Measurements from ENCODE around the gene DGKG.

The DGKG gene

GRCh38 chr3:186273586-186273985, 88.4 kb downstream of the DGKG start:
- DNase-seq (ENCODE audit: low read depth): no peak

GRCh38 chr3:186270701-186271100, 91.3 kb downstream of the DGKG start:
- DNase-seq (ENCODE audit: low read depth): no peak

GRCh38 chr3:186268616-186269448, 93.2 kb downstream of the DGKG start:
- DNase-seq (ENCODE audit: low read depth): peak; percentile 54

GRCh38 chr3:186267758-186268157, 94.3 kb downstream of the DGKG start:
- no peak for DNase-seq (ENCODE audit: low read depth)

DNA sequence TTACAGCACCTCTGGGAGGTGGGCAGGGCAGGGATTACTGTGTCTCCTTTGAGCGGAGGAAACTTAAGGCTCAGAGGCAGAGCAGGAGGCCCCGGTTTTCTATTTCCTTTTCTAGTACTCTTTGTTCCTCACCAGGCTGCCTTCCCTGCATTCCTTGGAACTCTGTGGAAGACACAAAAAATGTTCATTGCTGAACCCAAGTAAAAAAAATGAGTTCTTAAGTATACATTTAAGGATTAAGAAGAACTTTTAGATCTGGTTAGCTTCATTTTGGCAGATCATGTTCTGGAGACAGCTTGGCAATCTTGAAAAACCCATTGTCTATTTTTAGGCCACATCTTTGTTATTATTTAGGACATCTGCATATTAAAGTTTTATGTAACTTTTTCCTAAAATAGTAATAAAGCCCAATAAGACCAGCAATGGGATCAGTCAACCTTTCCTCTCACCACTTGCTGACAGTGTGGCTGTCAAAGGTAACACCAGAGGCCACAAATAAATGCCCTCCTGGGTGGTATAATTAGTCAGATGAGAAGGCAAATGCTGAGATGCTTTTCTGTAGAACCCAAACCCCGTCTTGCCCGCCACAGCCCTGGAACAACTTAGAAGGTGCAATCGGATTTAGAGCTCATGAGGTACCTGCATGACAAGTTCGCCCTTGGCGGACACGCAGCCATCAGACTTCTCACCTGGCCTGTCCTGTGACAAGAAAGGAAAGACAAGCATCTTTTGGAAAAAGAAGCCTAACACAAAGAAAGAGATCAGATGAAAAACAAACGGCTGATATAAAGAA, 97.2 kb downstream of the DGKG start:
- DNase-seq (ENCODE audit: low read depth): no peak

- peak; percentile 19 for DNase-seq (ENCODE audit: low read depth)
These were observed 100.4 kb downstream of the DGKG start for GRCh38 chr3:186261638-186262037.

- DNase-seq (ENCODE audit: low read depth): no peak
These were observed 101.3 kb downstream of the DGKG start for GRCh38 chr3:186260726-186261125.

- peak; percentile 91 for DNase-seq (ENCODE audit: low read depth)
These were observed 102.2 kb downstream of the DGKG start for GRCh38 chr3:186259612-186260383.

DNA sequence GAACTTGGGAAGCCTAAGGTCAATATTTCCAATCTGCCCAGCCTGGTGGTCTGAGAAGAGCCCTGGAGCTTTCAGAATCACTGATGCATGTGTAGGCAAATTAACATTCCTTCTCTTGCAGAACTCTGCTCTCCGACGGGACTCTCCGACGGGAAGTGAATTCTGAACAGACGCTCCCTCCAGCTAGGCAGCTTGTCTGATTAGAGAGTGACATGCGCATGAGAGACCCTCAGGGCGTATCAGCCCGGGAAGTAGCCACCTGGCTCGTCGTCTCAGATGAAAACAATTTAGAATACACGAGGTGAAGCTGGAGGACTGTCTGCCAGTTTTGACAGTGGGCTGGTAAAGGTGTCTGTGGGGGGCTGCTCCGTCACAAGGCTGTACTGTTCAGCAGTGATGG, 103.1 kb downstream of the DGKG start:
- peak; percentile 31 for DNase-seq (ENCODE audit: low read depth)

DNA sequence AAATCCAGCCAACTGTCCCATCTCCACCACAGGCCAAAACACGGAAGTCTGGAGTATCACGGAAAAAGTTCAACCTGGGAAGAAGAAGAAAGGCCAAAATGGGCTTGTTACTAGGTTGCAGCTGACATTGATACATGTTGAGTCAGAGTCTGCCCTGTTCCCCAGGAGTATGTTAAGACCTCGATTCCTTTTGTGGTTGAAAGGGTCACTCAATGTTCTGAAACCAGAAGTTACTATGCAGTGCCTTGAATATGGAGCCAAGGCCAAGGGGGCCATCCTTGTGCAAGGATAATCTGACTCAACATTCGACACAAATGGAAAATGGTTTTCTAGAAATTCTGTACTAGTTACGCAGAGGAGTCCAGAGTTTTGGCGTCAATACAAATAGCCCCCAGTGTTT, 104.2 kb downstream of the DGKG start:
- peak; percentile 96 for DNase-seq (ENCODE audit: low read depth)

GRCh38 chr3:186255703-186256331, 106.2 kb downstream of the DGKG start:
- no peak for DNase-seq (ENCODE audit: low read depth)

GRCh38 chr3:186254676-186255650, 107.1 kb downstream of the DGKG start:
- DNase-seq (ENCODE audit: low read depth): no peak

GRCh38 chr3:186251948-186252619, 110.0 kb downstream of the DGKG start:
- DNase-seq (ENCODE audit: low read depth): no peak

DNA sequence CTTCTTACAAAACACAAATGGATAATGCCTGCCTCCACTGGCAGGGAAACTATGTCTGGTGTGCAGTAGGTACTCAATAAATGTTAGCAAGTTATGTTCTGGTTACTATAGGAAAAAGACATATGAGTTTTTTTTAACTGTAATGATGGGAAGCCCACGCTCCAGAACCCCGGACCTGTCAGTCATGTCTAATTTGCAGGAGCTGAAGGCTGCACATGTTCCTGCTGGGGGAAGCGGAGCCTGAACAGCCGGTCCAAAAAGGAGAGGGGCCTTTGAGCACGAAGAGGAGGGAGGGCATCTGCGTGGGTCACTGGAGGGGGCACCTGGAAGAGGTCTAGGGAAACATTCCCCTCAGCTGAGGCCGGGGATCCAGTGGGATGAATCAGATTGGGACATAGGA, 113.2 kb downstream of the DGKG start:
- DNase-seq (ENCODE audit: low read depth): no peak

DNA sequence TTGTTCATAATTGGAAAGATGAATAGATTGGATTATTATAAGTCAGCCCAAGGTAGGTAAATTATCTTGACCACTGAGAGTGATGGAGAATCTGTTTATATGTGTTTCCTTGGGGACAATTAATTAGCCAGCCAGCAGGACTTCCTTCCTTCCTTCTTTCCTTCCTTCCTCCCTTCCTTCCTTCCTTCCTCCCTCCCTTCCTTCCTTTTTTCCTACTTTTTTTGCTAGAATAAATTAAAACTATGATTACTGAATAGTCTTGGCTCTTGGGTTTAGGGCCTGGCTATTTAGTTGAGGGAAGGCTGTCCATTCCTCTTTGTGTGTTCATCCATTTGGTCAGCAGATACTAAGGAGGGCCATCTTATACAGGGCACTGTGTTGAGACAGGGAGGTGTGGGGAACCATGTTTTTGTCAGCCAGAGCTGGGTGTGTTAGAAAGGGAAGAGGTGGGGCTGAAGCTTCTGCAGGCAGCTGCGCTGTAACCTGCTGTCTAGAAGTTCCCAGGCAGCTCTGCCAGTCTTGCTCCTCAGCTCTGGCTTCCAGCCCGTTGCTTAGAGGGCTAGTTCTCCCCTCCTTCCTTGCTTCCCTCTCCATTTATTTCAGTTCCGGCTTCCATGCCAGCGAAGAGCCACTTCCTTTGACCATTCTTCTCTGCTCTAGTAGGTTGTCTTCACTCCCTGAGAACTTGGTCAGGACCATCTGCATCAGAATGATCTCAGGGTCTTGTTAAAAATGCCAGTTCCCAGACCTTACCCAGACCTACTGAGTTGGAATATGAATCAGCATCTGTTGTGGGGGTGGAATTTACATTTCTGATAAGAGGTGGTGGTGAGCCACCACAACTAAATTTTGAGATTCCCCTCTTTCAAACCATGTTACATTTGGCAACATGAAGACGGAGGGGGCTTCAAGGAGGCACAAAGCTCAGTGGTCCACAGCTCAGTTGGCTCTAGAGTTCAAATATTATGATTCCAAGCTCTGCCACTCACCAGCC, 113.9 kb downstream of the DGKG start:
- DNase-seq (ENCODE audit: low read depth): no peak

DNA sequence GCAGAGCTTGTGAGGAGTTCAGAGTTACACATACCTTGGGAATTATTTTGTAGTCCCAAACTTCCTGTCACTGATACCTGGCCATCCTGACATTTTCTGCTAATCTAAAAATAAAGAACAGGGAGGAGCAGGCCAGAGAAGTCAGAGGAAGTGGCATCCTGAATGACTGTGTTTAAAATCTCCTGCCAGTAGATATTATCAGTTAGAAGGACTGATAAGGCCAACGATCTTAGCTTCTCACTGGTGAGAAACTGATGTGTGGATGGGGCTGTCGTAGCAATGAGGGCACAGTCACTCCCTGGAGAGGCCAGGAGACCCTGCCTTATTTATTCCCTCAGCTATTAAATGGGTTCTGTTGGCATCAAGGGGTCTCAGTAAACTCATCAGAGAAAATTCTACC, 115.1 kb downstream of the DGKG start:
- no peak for DNase-seq (ENCODE audit: low read depth)

GRCh38 chr3:186244016-186244415, 118.0 kb downstream of the DGKG start:
- no peak for DNase-seq (ENCODE audit: low read depth)

- DNase-seq (ENCODE audit: low read depth): peak; percentile 78
These were observed 119.9 kb downstream of the DGKG start for GRCh38 chr3:186241910-186242821.
